ENCODE results near the gene NPPA.

The NPPA gene

DNA sequence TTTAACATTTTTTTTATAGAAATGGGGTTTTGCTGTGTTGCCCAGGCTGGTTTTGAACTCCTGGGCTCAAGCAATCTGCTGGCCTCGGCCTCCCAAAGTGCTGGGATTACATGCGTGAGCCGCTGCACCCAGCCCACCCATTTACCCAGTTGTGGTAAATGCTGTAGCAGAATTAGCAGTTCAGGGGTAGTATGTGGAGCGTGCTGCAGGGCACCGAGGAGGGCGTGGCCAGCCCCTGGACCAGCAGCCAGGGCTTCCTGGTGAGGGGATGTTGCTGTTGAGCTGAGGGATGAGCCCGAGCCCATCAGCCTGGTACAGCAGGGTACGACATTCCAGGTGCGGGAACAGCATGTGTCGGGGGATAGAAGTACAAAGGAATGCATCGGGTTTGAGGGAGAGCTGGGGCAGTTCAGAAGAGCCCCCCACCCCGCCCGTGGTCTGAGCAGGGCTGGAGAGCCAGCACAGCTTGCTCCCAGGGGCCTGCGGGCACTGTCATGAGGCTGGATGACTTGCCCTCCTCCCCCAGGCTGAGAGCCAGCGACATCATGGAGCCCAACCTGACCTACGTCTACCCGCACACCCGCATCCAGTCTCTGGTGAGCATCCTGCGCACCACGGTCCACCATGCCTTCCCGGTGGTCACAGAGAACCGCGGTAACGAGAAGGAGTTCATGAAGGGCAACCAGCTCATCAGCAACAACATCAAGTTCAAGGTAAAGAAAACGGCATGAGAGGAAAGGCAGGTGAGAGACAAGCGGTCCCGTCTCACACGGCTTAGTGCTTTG lies 11.9 kb downstream of the NPPA start:
- no peak for TF ChIP-seq JUND (IDR thresholded peaks at IDR 0.05; ENCODE audit: low read depth)
- no peak for DNase-seq (ENCODE audit: low read depth in 1 of 2, low spot score in 1 of 2)
- in situ Hi-C loops (cut with HindIII; ENCODE audit: low pct_unique_long_range_greater_than_20kb, low sequenced_read_pairs): no loop called here

DNA sequence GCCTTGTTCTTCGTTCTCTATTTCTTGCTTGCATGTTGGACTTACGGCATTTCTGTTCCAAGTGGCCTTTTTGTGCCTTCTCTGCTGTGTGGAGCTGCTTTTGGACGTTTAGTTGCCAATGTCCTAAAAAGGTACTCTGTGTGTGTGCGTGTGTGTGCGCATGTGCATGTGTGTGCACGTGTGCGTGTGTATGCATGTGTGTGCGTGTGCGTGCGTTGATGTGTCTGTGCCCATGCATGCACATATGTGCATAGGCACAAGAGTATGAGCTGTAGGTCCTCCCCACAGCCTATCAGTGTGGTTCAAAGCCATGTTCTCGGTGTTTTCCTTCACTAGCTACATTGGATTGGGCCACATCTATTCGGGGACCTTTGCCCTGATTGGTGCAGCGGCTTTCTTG lies 13.7 kb downstream of the NPPA start:
- DNase-seq (ENCODE audit: low read depth in 1 of 2, low spot score in 1 of 2): no peak
- TF ChIP-seq JUND (IDR thresholded peaks at IDR 0.05; ENCODE audit: low read depth): no peak
- in situ Hi-C loops (cut with HindIII; ENCODE audit: low pct_unique_long_range_greater_than_20kb, low sequenced_read_pairs): no loop called here

DNA sequence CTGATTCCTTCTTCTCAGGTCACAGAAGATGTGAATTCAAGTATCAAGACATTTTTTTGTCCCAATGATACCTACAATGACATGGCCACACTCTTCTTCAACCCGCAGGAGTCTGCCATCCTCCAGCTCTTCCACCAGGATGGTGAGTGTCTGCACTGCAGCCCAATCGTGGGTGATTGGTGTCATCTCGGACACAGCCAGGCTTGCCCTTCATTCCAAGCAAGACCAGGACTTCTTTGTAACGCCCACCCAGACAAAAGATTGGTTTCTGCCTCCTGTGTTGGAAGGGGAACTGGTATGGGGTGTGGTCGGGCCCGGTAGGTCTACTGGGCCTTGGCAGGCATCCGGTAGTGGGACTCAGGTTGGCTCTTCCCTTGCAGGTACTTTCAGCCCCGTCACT lies 14.1 kb downstream of the NPPA start:
- TF ChIP-seq JUND (IDR thresholded peaks at IDR 0.05; ENCODE audit: low read depth): no peak
- in situ Hi-C loops (cut with HindIII; ENCODE audit: low pct_unique_long_range_greater_than_20kb, low sequenced_read_pairs): no loop called here
- DNase-seq (ENCODE audit: low read depth in 1 of 2, low spot score in 1 of 2): no peak

DNA sequence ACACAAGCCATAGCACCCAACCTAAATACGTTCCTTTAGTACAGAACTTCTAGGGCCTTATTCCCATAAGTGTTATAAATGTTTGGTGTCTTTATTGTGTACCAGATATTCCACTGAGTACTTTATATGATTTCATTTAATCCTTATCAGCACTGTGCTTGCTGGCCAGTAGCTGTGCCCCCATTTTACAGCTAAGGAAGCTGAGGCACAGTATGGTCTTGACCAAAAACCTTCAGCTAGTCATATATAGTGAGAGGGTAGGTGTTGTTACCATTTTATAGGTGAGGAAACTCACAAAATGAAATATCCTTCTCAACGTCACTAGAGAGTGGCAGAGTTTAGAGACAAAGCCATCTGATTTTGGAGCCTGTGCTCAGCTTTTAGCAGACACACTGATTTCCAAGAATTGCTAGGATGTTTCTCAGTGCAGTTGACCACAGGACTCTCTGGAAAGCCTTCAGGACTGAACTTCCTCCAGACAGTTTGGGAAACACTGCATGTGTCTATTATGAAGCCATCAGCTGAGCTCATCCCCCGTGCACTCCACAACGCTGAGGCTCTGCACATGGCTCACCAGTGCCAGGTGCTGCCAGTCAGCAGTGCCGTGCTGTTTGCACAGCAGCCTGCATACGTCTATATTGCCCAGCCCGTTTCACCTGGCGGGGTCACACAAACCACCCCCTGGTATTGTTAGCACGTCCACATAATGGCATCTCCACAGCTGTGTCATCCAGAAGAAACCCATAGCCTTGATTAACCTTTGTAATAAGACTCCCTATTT lies 15.4 kb downstream of the NPPA start:
- no peak for TF ChIP-seq JUND (IDR thresholded peaks at IDR 0.05; ENCODE audit: low read depth)
- in situ Hi-C loops (cut with HindIII; ENCODE audit: low pct_unique_long_range_greater_than_20kb, low sequenced_read_pairs): no loop called here
- DNase-seq (ENCODE audit: low read depth in 1 of 2, low spot score in 1 of 2): no peak

DNA sequence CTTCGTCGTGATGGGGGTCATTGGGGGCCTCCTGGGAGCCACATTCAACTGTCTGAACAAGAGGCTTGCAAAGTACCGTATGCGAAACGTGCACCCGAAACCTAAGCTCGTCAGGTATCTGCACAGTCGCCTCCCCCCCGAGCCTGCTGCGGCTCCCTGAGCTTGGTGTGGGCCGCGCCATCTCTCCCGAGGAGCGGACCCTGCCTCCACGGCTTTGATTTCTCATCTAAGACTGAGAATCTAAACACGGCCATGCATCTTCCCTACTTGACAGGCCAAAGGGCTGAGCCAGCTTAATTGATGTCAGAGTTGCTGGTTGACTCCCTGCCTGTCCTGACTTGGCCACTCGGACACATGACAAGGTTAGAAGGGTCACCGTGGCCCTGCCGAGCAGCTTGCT lies 19.1 kb downstream of the NPPA start:
- TF ChIP-seq JUND (IDR thresholded peaks at IDR 0.05; ENCODE audit: low read depth): no peak
- no peak for DNase-seq (ENCODE audit: low read depth in 1 of 2, low spot score in 1 of 2)
- in situ Hi-C loops (cut with HindIII; ENCODE audit: low pct_unique_long_range_greater_than_20kb, low sequenced_read_pairs): no loop called here

DNA sequence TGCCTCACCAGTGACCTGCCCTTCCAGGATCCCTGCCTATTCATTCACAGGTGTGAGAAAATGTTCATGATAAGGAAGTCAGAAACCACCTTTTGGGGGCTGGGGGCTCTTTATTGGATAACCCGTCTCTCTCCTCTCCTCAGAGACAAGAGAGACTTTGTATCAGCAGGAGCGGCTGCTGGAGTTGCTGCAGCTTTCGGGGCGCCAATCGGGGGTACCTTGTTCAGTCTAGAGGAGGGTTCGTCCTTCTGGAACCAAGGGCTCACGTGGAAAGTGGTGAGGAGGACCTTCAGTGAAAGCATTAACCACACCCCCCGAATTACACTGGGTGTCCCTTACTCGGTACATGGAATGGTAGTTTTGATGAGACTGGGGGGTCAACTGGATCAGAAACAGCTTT lies 20.6 kb downstream of the NPPA start:
- DNase-seq (ENCODE audit: low read depth in 1 of 2, low spot score in 1 of 2): no peak
- in situ Hi-C loops (cut with HindIII; ENCODE audit: low pct_unique_long_range_greater_than_20kb, low sequenced_read_pairs): no loop called here
- no peak for TF ChIP-seq JUND (IDR thresholded peaks at IDR 0.05; ENCODE audit: low read depth)

DNA sequence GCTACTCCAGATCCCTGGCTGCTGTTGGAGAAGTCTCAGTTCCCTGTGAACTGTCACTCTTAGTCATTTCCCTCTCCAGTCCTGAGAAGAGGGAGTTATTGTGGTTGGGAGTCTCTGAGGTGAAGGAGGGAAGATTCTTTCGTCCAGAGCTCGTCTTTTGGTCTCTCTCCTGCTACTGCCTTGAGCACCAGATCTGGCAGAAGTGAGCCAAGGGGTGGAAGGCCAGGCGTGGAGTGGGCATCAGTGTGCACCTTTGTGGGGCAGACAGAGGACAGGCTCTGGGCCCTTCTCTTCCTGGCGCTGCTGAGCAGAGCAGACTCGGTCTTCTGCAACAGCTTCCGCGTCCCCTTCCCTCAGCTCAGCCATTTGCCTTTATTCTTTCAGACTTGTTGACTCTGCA lies 22.5 kb downstream of the NPPA start:
- TF ChIP-seq JUND (IDR thresholded peaks at IDR 0.05; ENCODE audit: low read depth): no peak
- in situ Hi-C loops (cut with HindIII; ENCODE audit: low pct_unique_long_range_greater_than_20kb, low sequenced_read_pairs): no loop called here
- no peak for DNase-seq (ENCODE audit: low read depth in 1 of 2, low spot score in 1 of 2)

DNA sequence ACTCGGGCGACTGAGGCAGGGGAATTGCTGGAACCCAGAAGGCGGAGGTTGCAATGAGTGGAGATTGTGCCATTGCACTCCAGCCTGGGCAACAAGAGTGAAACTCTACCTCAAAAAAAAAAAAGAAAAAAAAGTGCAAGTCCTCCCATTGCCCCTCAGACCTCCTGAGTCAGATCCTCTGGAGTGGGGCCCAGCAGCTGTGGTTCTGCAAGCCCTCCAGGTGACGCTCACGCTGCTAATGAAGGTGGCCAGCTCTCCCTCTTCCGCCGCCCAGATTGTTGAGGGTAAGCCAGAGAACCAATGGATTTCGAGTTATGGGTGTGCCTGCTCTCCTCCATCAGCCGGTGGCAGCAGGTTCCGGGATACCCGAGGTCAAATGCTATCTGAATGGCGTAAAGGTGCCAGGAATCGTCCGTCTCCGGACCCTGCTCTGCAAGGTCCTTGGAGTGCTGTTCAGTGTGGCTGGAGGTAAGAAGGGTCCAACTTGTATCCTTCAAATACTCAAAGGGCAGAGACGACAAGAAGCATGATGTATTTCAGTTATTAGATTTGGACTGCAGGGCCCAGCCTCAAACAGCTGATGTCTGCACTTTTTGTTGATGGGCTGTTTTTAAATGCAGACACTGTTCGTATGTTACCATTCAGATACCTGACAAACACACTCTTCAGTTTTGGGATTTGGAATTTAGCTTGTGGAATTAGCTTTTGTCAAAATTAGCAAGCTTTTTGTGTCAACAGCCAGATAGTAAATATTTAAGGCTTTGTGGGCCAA lies 24.0 kb downstream of the NPPA start:
- no peak for TF ChIP-seq JUND (IDR thresholded peaks at IDR 0.05; ENCODE audit: low read depth)
- DNase-seq (ENCODE audit: low read depth in 1 of 2, low spot score in 1 of 2): no peak
- in situ Hi-C loops (cut with HindIII; ENCODE audit: low pct_unique_long_range_greater_than_20kb, low sequenced_read_pairs): no loop called here

DNA sequence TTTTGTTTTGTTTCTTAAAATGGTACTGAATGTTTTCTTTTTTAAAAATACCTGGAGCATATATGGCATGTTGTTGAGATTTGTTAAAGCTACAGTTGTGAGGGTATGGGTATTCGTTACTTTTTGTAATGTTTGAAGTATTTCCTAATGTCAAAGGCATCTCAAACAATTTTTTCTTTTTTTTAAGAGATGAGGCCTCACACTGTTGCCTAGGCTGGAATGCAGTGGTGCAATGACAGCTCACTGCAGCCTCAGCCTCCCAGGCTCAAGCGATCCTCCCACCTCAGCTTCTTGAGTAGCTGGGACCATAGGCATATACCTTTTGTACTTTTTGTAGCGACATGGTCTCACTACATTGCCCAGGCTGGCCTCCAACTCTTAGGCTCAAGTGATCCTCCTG lies 25.5 kb downstream of the NPPA start:
- DNase-seq (ENCODE audit: low read depth in 1 of 2, low spot score in 1 of 2): no peak
- TF ChIP-seq JUND (IDR thresholded peaks at IDR 0.05; ENCODE audit: low read depth): no peak
- in situ Hi-C loops (cut with HindIII; ENCODE audit: low pct_unique_long_range_greater_than_20kb, low sequenced_read_pairs): no loop called here

DNA sequence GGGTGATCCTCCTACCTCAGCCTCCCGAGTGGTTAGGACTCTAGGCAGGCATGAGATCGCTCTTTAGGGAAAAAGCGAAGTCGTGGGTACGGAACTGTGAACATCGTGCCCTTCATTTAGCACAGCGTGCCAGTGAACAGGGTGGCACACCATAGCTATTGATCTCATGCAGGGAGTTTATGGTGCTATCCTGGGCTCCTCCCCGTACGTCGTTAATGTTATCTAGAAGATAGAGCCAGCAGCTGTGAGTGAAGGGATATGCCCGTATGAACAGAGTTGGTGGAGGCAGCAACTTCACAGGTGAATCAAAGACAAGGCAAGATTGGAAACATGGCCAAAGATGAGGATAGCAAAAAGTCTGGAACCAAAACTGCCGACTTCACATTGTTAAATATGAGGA lies 30.4 kb downstream of the NPPA start:
- no peak for TF ChIP-seq JUND (IDR thresholded peaks at IDR 0.05; ENCODE audit: low read depth)
- no peak for DNase-seq (ENCODE audit: low read depth in 1 of 2, low spot score in 1 of 2)
- in situ Hi-C loops (cut with HindIII; ENCODE audit: low pct_unique_long_range_greater_than_20kb, low sequenced_read_pairs): no loop called here

DNA sequence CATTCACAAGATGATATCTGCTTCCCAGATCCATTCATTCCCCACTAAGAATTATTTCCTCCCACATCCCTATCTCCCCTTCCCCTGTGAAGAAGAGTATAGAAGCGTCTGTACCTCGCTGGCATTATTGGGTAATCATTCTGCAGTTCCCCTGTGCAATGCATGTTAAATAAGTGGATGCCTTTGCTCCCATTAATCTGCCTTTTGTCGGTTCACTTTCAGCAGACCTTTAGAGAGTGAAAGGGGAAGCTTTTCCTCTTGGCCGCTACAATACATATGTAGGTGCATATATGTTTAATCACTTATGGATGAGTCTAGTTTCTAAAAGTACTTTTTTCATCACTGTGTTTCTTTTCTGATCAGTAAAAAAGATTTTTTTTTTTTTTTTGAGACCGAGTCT lies 34.6 kb downstream of the NPPA start:
- in situ Hi-C loops (cut with HindIII; ENCODE audit: low pct_unique_long_range_greater_than_20kb, low sequenced_read_pairs): no loop called here
- no peak for TF ChIP-seq JUND (IDR thresholded peaks at IDR 0.05; ENCODE audit: low read depth)
- no peak for DNase-seq (ENCODE audit: low read depth in 1 of 2, low spot score in 1 of 2)

DNA sequence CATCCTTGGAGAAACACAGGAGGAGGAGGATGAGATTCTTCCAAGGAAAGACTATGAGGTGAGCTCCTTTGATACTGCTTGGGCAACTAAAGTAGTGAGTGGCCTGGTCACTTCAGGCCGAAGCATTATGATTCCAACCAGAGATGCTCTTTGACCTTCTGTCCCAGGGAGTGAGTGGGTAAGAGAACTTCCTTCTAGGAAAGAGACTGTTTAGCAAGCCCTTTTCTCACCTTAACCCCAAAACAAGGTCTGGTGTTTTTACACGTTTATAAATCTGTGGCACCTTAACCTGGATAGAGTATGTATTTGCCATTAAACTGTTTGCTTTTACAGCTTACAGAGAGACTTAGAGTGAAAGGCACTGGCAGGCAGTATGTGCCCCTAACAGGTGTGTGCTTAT lies 40.5 kb downstream of the NPPA start:
- in situ Hi-C loops (cut with HindIII; ENCODE audit: low pct_unique_long_range_greater_than_20kb, low sequenced_read_pairs): no loop called here

More for the DNA sequence above, 40.5 kb downstream of the NPPA start:
- TF ChIP-seq JUND (IDR thresholded peaks at IDR 0.05; ENCODE audit: low read depth): no peak
- DNase-seq (ENCODE audit: low read depth in 1 of 2, low spot score in 1 of 2): no peak

Data from T47D (cell line).